Globus pallidus (tissue), 1 donor: Measurements from ENCODE around the gene LBX2.
A peak's percentile ranks its signal among the peaks of the same experiment; 100 is the strongest.

Experiments used
- DNase-seq: peaks from one replicate; pipeline ENCODE4 v3.0.0-alpha.2; 2015; ENCODE audit warnings: low spot score

LBX2 gene

GRCh38 chr2:74499267-74499939, at the start of gene LBX2:
LBX2 (minus strand) TSS chr2:74499603; CDS start chr2:74499537, 66 bp downstream.
- no peak for DNase-seq

- no peak for DNase-seq
Observed at GRCh38 chr2:74548285-74548899, 49.0 kb upstream of the LBX2 start.

- no peak for DNase-seq
Observed at GRCh38 chr2:74546004-74546403, 46.6 kb upstream of the LBX2 start.

- DNase-seq: no peak
Observed at GRCh38 chr2:74544634-74545033, 45.2 kb upstream of the LBX2 start.

GRCh38 chr2:74542978-74543377, 43.6 kb upstream of the LBX2 start:
- no peak for DNase-seq

GRCh38 chr2:74540291-74540690, 40.9 kb upstream of the LBX2 start:
- DNase-seq: no peak

- DNase-seq: no peak
Observed at GRCh38 chr2:74538881-74539339, 39.5 kb upstream of the LBX2 start.

GRCh38 chr2:74537140-74537539, 37.7 kb upstream of the LBX2 start:
- no peak for DNase-seq

GRCh38 chr2:74536166-74536950, 37.0 kb upstream of the LBX2 start:
- no peak for DNase-seq

- no peak for DNase-seq
Observed at GRCh38 chr2:74535440-74535965, 36.1 kb upstream of the LBX2 start.

GRCh38 chr2:74534411-74534810, 35.0 kb upstream of the LBX2 start:
- DNase-seq: no peak

GRCh38 chr2:74533464-74533863, 34.1 kb upstream of the LBX2 start:
- no peak for DNase-seq

GRCh38 chr2:74532222-74532621, 32.8 kb upstream of the LBX2 start:
- no peak for DNase-seq

GRCh38 chr2:74531666-74532065, 32.3 kb upstream of the LBX2 start:
- no peak for DNase-seq

GRCh38 chr2:74530239-74531187, 31.1 kb upstream of the LBX2 start:
- no peak for DNase-seq

- peak; percentile 98 for DNase-seq
Observed at GRCh38 chr2:74529357-74530238, 30.2 kb upstream of the LBX2 start, which contains the start of the genes AUP1 and HTRA2. AUP1 (minus strand) TSS chr2:74529706; CDS start chr2:74529629, 77 bp downstream. HTRA2 (plus strand) TSS chr2:74529933; CDS start chr2:74530007, 74 bp downstream.

- DNase-seq: no peak
Observed at GRCh38 chr2:74528600-74529356, 29.4 kb upstream of the LBX2 start.

- no peak for DNase-seq
Observed at GRCh38 chr2:74527741-74528140, 28.3 kb upstream of the LBX2 start.

GRCh38 chr2:74526649-74527230, 27.3 kb upstream of the LBX2 start:
- DNase-seq: no peak
